ENCODE measurements around the gene CCDC201. TPM values are rescaled to one million over a fixed set of nuclear protein-coding genes. Genes with fewer than 3 reads are reported as not detected.
A peak's percentile ranks its signal among the peaks of the same experiment; 100 is the strongest.
"Not testable (repeated sequence)": the region's sequence is repeated elsewhere in the genome, so short reads cannot be mapped to it uniquely, and the experiment has no call there.

CCDC201 gene
- polyA plus RNA-seq, 3 donors = not detected

GRCh38 chr7:45838852-45839251 lies 34.0 kb downstream of the CCDC201 start:
- H3K27me3 Mint-ChIP-seq (ENCODE audit: low read depth in 3 of 3); H3K9ac ChIP-seq (ENCODE audit: insufficient read depth, low read length, poor library complexity, severe bottlenecking); H3K79me2 ChIP-seq (ENCODE audit: insufficient read depth, low read length); H2AFZ ChIP-seq (ENCODE audit: insufficient read depth, low read depth, low read length, poor library complexity, severe bottlenecking); H3K27me3 ChIP-seq (ENCODE audit: control insufficient read depth in 2 of 2, insufficient read depth in 2 of 2, low read length in 2 of 2); DNase-seq; H3K4me2 ChIP-seq (replicated peaks; ENCODE audit: extremely low read depth, low read length, poor library complexity, severe bottlenecking); H3K36me3 ChIP-seq (replicated peaks in 1 of 2; ENCODE audit: control insufficient read depth in 1 of 2, insufficient read depth in 2 of 2, low read length in 2 of 2); H3K9me3 Mint-ChIP-seq; H3K9me3 ChIP-seq (replicated peaks in 1 of 2; ENCODE audit: control insufficient read depth in 1 of 2, insufficient read depth in 1 of 2, low read length in 2 of 2); H4K20me1 ChIP-seq (ENCODE audit: insufficient read depth, low read length); H3K27ac ChIP-seq (ENCODE audit: low read depth in 1 of 2, low read length in 2 of 2); H3K27ac Mint-ChIP-seq; H3K4me3 Mint-ChIP-seq; intact Hi-C loops (cut with micrococcal nuclease); H3K36me3 Mint-ChIP-seq; H3K4me1 ChIP-seq (ENCODE audit: control insufficient read depth in 1 of 2, insufficient read depth in 2 of 2, low read length in 2 of 2); H3K4me1 Mint-ChIP-seq; H3K4me3 ChIP-seq (replicated peaks in 1 of 3; ENCODE audit: low read depth in 2 of 3, low read length in 3 of 3): not testable (repeated sequence)
- no CpG with 5 or more reads among the region's 2 CpGs for WGBS (ENCODE audit: insufficient coverage)

- H3K4me1 ChIP-seq (ENCODE audit: control insufficient read depth in 1 of 2, insufficient read depth in 2 of 2, low read length in 2 of 2); H3K4me1 Mint-ChIP-seq; H3K4me3 Mint-ChIP-seq; H3K27ac Mint-ChIP-seq; DNase-seq; H2AFZ ChIP-seq (ENCODE audit: insufficient read depth, low read depth, low read length, poor library complexity, severe bottlenecking); H3K27me3 Mint-ChIP-seq (ENCODE audit: low read depth in 3 of 3); H3K79me2 ChIP-seq (ENCODE audit: insufficient read depth, low read length); H3K27me3 ChIP-seq (ENCODE audit: control insufficient read depth in 2 of 2, insufficient read depth in 2 of 2, low read length in 2 of 2); H4K20me1 ChIP-seq (ENCODE audit: insufficient read depth, low read length); H3K9ac ChIP-seq (ENCODE audit: insufficient read depth, low read length, poor library complexity, severe bottlenecking); H3K9me3 ChIP-seq (replicated peaks in 1 of 2; ENCODE audit: control insufficient read depth in 1 of 2, insufficient read depth in 1 of 2, low read length in 2 of 2); H3K27ac ChIP-seq (ENCODE audit: low read depth in 1 of 2, low read length in 2 of 2); H3K36me3 ChIP-seq (replicated peaks in 1 of 2; ENCODE audit: control insufficient read depth in 1 of 2, insufficient read depth in 2 of 2, low read length in 2 of 2); H3K4me3 ChIP-seq (replicated peaks in 1 of 3; ENCODE audit: low read depth in 2 of 3, low read length in 3 of 3); H3K36me3 Mint-ChIP-seq; H3K4me2 ChIP-seq (replicated peaks; ENCODE audit: extremely low read depth, low read length, poor library complexity, severe bottlenecking); H3K9me3 Mint-ChIP-seq; intact Hi-C loops (cut with micrococcal nuclease): not testable (repeated sequence)
- WGBS (ENCODE audit: insufficient coverage) = 84% methylated on average over 4 of the region's 9 CpGs
Measured at GRCh38 chr7:45832433-45833177, 40.3 kb downstream of the CCDC201 start.

- not testable (repeated sequence) for DNase-seq
Measured at GRCh38 chr7:45829846-45830245, 43.0 kb downstream of the CCDC201 start.

GRCh38 chr7:45827731-45828130 lies 45.2 kb downstream of the CCDC201 start:
- H2AFZ ChIP-seq (ENCODE audit: insufficient read depth, low read depth, low read length, poor library complexity, severe bottlenecking); H3K36me3 ChIP-seq (replicated peaks in 1 of 2; ENCODE audit: control insufficient read depth in 1 of 2, insufficient read depth in 2 of 2, low read length in 2 of 2); H3K4me1 ChIP-seq (ENCODE audit: control insufficient read depth in 1 of 2, insufficient read depth in 2 of 2, low read length in 2 of 2); H3K9me3 ChIP-seq (replicated peaks in 1 of 2; ENCODE audit: control insufficient read depth in 1 of 2, insufficient read depth in 1 of 2, low read length in 2 of 2); H3K4me3 ChIP-seq (replicated peaks in 1 of 3; ENCODE audit: low read depth in 2 of 3, low read length in 3 of 3); H3K79me2 ChIP-seq (ENCODE audit: insufficient read depth, low read length); H3K27ac ChIP-seq (ENCODE audit: low read depth in 1 of 2, low read length in 2 of 2); H3K4me3 Mint-ChIP-seq; DNase-seq; H3K27me3 ChIP-seq (ENCODE audit: control insufficient read depth in 2 of 2, insufficient read depth in 2 of 2, low read length in 2 of 2); H3K4me2 ChIP-seq (replicated peaks; ENCODE audit: extremely low read depth, low read length, poor library complexity, severe bottlenecking); H3K9me3 Mint-ChIP-seq; intact Hi-C loops (cut with micrococcal nuclease); H4K20me1 ChIP-seq (ENCODE audit: insufficient read depth, low read length); H3K9ac ChIP-seq (ENCODE audit: insufficient read depth, low read length, poor library complexity, severe bottlenecking); H3K27ac Mint-ChIP-seq; H3K36me3 Mint-ChIP-seq; H3K4me1 Mint-ChIP-seq: not testable (repeated sequence)
- H3K27me3 Mint-ChIP-seq (ENCODE audit: low read depth in 3 of 3) = peaks cover 0 to 13% (median 6%) of the 10 kb centered on the region in 3 donors
- 97% methylated on average over 7 of the region's 13 CpGs for WGBS (ENCODE audit: insufficient coverage)

More at GRCh38 chr7:45829846-45830245, 43.0 kb downstream of the CCDC201 start:
- H3K9ac ChIP-seq (ENCODE audit: insufficient read depth, low read length, poor library complexity, severe bottlenecking); H3K4me3 Mint-ChIP-seq; intact Hi-C loops (cut with micrococcal nuclease); H3K4me1 ChIP-seq (ENCODE audit: control insufficient read depth in 1 of 2, insufficient read depth in 2 of 2, low read length in 2 of 2); H3K4me2 ChIP-seq (replicated peaks; ENCODE audit: extremely low read depth, low read length, poor library complexity, severe bottlenecking); H3K4me3 ChIP-seq (replicated peaks in 1 of 3; ENCODE audit: low read depth in 2 of 3, low read length in 3 of 3); H3K27ac ChIP-seq (ENCODE audit: low read depth in 1 of 2, low read length in 2 of 2); H3K36me3 ChIP-seq (replicated peaks in 1 of 2; ENCODE audit: control insufficient read depth in 1 of 2, insufficient read depth in 2 of 2, low read length in 2 of 2); H3K36me3 Mint-ChIP-seq; H3K9me3 ChIP-seq (replicated peaks in 1 of 2; ENCODE audit: control insufficient read depth in 1 of 2, insufficient read depth in 1 of 2, low read length in 2 of 2); H3K79me2 ChIP-seq (ENCODE audit: insufficient read depth, low read length); H4K20me1 ChIP-seq (ENCODE audit: insufficient read depth, low read length); H2AFZ ChIP-seq (ENCODE audit: insufficient read depth, low read depth, low read length, poor library complexity, severe bottlenecking); H3K4me1 Mint-ChIP-seq; H3K27me3 ChIP-seq (ENCODE audit: control insufficient read depth in 2 of 2, insufficient read depth in 2 of 2, low read length in 2 of 2); H3K9me3 Mint-ChIP-seq: not testable (repeated sequence)
- WGBS (ENCODE audit: insufficient coverage) = 96% methylated on average over 3 of the region's 12 CpGs
- peaks cover 0 to 10% (median 3%) of the 10 kb centered on the region in 3 donors for H3K27me3 Mint-ChIP-seq (ENCODE audit: low read depth in 3 of 3)
- peak overlapping the region in 1 of 7 donors; percentile 68 for H3K27ac Mint-ChIP-seq
